ENCODE data around the gene ABCA1. TPM values are rescaled to one million over a fixed set of nuclear protein-coding genes. Genes with fewer than 3 reads are reported as not detected.

Gene ABCA1
- total and polyA plus RNA-seq, 2 of the 13 experiments (the other 11 are each of a cell fraction or from before 2014, with no cell fraction given): 26.8 to 63.8 TPM

GRCh38 chr9:104927216-104927911 lies 591 bp downstream of the ABCA1 start (continued):
- TF ChIP-seq ZEB1 (IDR thresholded peaks at IDR 0.05; ENCODE audit: insufficient replicate concordance, low read depth) (no peak), U2AF2 (IDR thresholded peaks at IDR 0.05; ENCODE audit: low read depth, low read length) (peak; percentile 48; the same call in 1 of the 2 replicates), GFI1 (CRISPR knock-in tag; IDR thresholded peaks at IDR 0.05; ENCODE audit: borderline replicate concordance) (no peak), FOXM1 (CRISPR knock-in tag; IDR thresholded peaks at IDR 0.05) (no peak), STAT5B (CRISPR knock-in tag; IDR thresholded peaks at IDR 0.05) (no peak), ZNF619 (CRISPR knock-in tag; IDR thresholded peaks at IDR 0.05) (no peak), DNMT1 (CRISPR knock-in tag; IDR thresholded peaks at IDR 0.05) (no peak), CTCF (CRISPR knock-in tag; IDR thresholded peaks at IDR 0.05) (no peak), ARID3A (IDR thresholded peaks at IDR 0.05; ENCODE audit: low read depth, low read length) (no peak), CHCHD3 (CRISPR knock-in tag; IDR thresholded peaks at IDR 0.05) (no peak), CBX5 (CRISPR knock-in tag; IDR thresholded peaks at IDR 0.05; ENCODE audit: borderline replicate concordance) (no peak), TBP (CRISPR knock-in tag; IDR thresholded peaks at IDR 0.05) (no peak), PLRG1 (conservative IDR thresholded peaks at IDR 0.05) (no peak), CCAR2 (optimal IDR thresholded peaks at IDR 0.05; ENCODE audit: low read depth, low read length) (no peak), RNF2 (conservative IDR thresholded peaks at IDR 0.05; ENCODE audit: low read depth) (no peak), HMGXB3 (CRISPR knock-in tag; IDR thresholded peaks at IDR 0.05; ENCODE audit: borderline replicate concordance) (no peak), RAD51 (IDR thresholded peaks at IDR 0.05; ENCODE audit: borderline replicate concordance) (no peak), POLR2G (IDR thresholded peaks at IDR 0.05; ENCODE audit: low read depth, low read length) (peak; percentile 45; the same call in 1 of the 2 replicates), MAFF (IDR thresholded peaks at IDR 0.05; ENCODE audit: low read depth, low read length) (no peak), FOSL2 (CRISPR knock-in tag; IDR thresholded peaks at IDR 0.05) (no peak), PHF21A (CRISPR knock-in tag; IDR thresholded peaks at IDR 0.05) (0 out of 2 replicates have a peak, but pooled peaks have one; percentile 11), KLF12 (CRISPR knock-in tag; IDR thresholded peaks at IDR 0.05; ENCODE audit: borderline replicate concordance) (no peak; the same call in 1 of the 2 replicates), ZNF788 (CRISPR knock-in tag; IDR thresholded peaks at IDR 0.05; ENCODE audit: borderline replicate concordance) (no peak)
